ENCODE results near the gene SCART1. TPM values are rescaled to one million over a fixed set of nuclear protein-coding genes. Genes with fewer than 3 reads are reported as not detected.
"Not testable (repeated sequence)": the region's sequence is repeated elsewhere in the genome, so short reads cannot be mapped to it uniquely, and the experiment has no call there.

The SCART1 gene
- total RNA-seq, 1 donor from 2014 or later = 3.8 TPM

- Mint-ChIP-seq H3K27me3 (ENCODE audit: unreplicated experiment) (no peaks in the 10 kb centered on the region), H3K36me3 (ENCODE audit: unreplicated experiment) (no peaks in the 10 kb centered on the region), H3K4me1 (ENCODE audit: low read depth, unreplicated experiment) (no peaks in the 10 kb centered on the region), H3K4me3 (ENCODE audit: unreplicated experiment) (no peak overlapping the region), H3K27ac (ENCODE audit: unreplicated experiment) (no peak overlapping the region), H3K9me3 (ENCODE audit: unreplicated experiment) (peaks cover 9% of the 10 kb centered on the region)
- no peak for DNase-seq
- no peak for TF ChIP-seq CTCF (IDR thresholded peaks at IDR 0.05; ENCODE audit: partially characterized antibody, unreplicated experiment)
Measured at GRCh38 chr10:133487085-133487484, 33.3 kb downstream of the SCART1 start.

- Mint-ChIP-seq H3K4me3 (ENCODE audit: unreplicated experiment) (no peak overlapping the region), H3K27me3 (ENCODE audit: unreplicated experiment) (no peaks in the 10 kb centered on the region), H3K36me3 (ENCODE audit: unreplicated experiment) (no peaks in the 10 kb centered on the region), H3K27ac (ENCODE audit: unreplicated experiment) (no peak overlapping the region), H3K4me1 (ENCODE audit: low read depth, unreplicated experiment) (no peaks in the 10 kb centered on the region), H3K9me3 (ENCODE audit: unreplicated experiment) (peaks cover 5% of the 10 kb centered on the region)
- TF ChIP-seq CTCF (IDR thresholded peaks at IDR 0.05; ENCODE audit: partially characterized antibody, unreplicated experiment) = no peak
- DNase-seq = no peak
Measured at GRCh38 chr10:133488354-133488753, 34.6 kb downstream of the SCART1 start.

GRCh38 chr10:133489816-133490588 lies 36.3 kb downstream of the SCART1 start:
- Mint-ChIP-seq H3K27me3 (ENCODE audit: unreplicated experiment) (no peaks in the 10 kb centered on the region), H3K9me3 (ENCODE audit: unreplicated experiment) (peaks cover 2% of the 10 kb centered on the region)

GRCh38 chr10:133493562-133493961 lies 39.8 kb downstream of the SCART1 start:
- DNase-seq; H3K4me3 Mint-ChIP-seq (ENCODE audit: unreplicated experiment); H3K4me1 Mint-ChIP-seq (ENCODE audit: low read depth, unreplicated experiment); H3K27me3 Mint-ChIP-seq (ENCODE audit: unreplicated experiment); H3K27ac Mint-ChIP-seq (ENCODE audit: unreplicated experiment); H3K9me3 Mint-ChIP-seq (ENCODE audit: unreplicated experiment): not testable (repeated sequence)
- peaks cover 11% of the 10 kb centered on the region for H3K36me3 Mint-ChIP-seq (ENCODE audit: unreplicated experiment)

More at GRCh38 chr10:133489816-133490588, 36.3 kb downstream of the SCART1 start:
- DNase-seq = no peak
- Mint-ChIP-seq H3K36me3 (ENCODE audit: unreplicated experiment) (no peaks in the 10 kb centered on the region), H3K4me3 (ENCODE audit: unreplicated experiment) (no peak overlapping the region), H3K27ac (ENCODE audit: unreplicated experiment) (no peak overlapping the region), H3K4me1 (ENCODE audit: low read depth, unreplicated experiment) (no peaks in the 10 kb centered on the region)
- TF ChIP-seq CTCF (IDR thresholded peaks at IDR 0.05; ENCODE audit: partially characterized antibody, unreplicated experiment) = no peak

- H3K9me3 Mint-ChIP-seq (ENCODE audit: unreplicated experiment); H3K4me3 Mint-ChIP-seq (ENCODE audit: unreplicated experiment); H3K4me1 Mint-ChIP-seq (ENCODE audit: low read depth, unreplicated experiment); H3K27me3 Mint-ChIP-seq (ENCODE audit: unreplicated experiment); H3K27ac Mint-ChIP-seq (ENCODE audit: unreplicated experiment): not testable (repeated sequence)
- peaks cover 25% of the 10 kb centered on the region for H3K36me3 Mint-ChIP-seq (ENCODE audit: unreplicated experiment)
- DNase-seq = peak; percentile 29
Measured at GRCh38 chr10:133497363-133497762, 43.6 kb downstream of the SCART1 start.

- H3K36me3 Mint-ChIP-seq (ENCODE audit: unreplicated experiment) = peaks cover 29% of the 10 kb centered on the region
- not testable (repeated sequence) for DNase-seq; H3K4me1 Mint-ChIP-seq (ENCODE audit: low read depth, unreplicated experiment); H3K9me3 Mint-ChIP-seq (ENCODE audit: unreplicated experiment); H3K27ac Mint-ChIP-seq (ENCODE audit: unreplicated experiment); H3K4me3 Mint-ChIP-seq (ENCODE audit: unreplicated experiment); H3K27me3 Mint-ChIP-seq (ENCODE audit: unreplicated experiment)
Measured at GRCh38 chr10:133499176-133499575, 45.4 kb downstream of the SCART1 start.

- not testable (repeated sequence) for H3K27me3 Mint-ChIP-seq (ENCODE audit: unreplicated experiment); H3K4me1 Mint-ChIP-seq (ENCODE audit: low read depth, unreplicated experiment); H3K4me3 Mint-ChIP-seq (ENCODE audit: unreplicated experiment); H3K27ac Mint-ChIP-seq (ENCODE audit: unreplicated experiment); H3K9me3 Mint-ChIP-seq (ENCODE audit: unreplicated experiment); DNase-seq
- peaks cover 29% of the 10 kb centered on the region for H3K36me3 Mint-ChIP-seq (ENCODE audit: unreplicated experiment)
Measured at GRCh38 chr10:133500897-133501296, 47.2 kb downstream of the SCART1 start.

Measured in glutamatergic neuron (in vitro differentiated cells).